GM21723 (cell line): ENCODE measurements around the gene DAAM2.

ENCODE experiments used
- ATAC-seq: cut with Tn5 transposase; IDR thresholded peaks from one replicate; pipeline ENCODE4 v1.9.1; 2021; ENCODE audit warnings: mild to moderate bottlenecking, moderate library complexity; ENCODE audit not compliant: unreplicated experiment

DAAM2 gene

DNA sequence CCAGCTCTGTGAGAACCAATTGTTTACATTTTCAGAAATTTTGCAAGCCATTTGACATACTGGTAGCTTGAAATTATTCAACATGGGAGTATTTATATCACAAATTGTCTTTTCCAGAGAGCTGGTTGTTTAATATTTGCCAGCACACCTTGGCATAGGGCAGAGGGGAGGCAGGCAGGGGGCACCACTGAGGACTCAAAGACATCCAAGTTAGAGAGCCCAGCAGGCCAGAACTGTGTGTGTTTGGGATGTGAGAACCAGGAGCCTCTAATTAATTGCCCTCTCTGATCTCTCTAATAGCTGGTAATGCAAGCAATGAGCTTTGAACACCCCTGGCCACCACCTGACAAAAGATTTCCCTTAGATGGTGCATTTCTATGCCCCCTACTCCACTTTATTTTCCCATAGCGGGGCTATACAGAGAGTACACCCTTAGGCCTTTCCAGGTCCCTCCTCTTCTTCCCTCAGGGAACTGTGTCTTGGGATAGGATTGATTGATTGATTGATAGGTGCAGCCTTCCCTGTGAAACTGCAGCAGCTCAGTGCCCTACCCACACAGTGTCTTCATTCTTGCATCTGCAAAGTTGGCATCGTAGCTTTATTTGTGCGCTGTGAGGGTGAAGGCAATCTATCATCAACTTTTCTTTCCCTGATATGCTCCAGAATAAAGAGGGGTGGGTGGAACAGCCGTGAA, 112.9 kb downstream of the DAAM2 start:
- no peak for ATAC-seq

DNA sequence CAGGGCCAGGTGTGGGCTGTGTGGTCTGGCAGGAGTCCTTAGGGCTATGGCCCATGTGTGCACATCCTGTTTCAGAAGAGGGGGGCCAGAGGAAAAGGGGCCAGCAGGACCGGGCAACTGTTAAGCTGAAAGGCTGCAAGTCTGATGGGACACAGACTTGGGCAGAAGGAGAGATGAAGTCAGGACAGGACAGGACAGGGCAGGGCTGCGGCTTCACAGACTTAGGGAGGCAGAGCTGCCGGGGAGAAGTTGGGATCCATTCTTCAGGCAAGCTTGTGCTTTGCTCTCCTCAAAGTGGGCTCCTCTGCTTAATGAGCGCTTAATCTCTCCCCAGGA, 113.4 kb downstream of the DAAM2 start:
- no peak for ATAC-seq

DNA sequence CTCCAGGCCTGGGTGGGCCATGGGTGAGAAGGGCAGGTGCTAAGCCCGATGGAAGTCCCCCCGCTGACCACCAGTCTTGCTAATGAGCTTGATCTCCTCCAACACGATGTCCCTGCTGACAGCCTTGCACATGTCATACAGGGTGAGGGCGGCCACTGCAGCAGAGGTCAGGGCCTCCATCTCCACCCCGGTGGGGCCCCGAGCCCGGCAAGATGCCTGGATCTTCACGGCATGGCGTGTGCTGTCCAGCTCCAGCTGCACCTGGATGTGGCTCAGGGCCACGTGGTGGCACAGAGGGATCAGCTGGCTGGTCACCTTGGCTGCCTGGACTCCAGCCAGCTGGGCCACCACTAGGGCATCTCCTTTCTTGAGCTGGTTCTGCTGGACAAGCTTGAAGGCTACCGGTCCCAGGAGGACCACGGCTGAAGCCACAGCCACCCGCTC, 114.2 kb downstream of the DAAM2 start:
- no peak for ATAC-seq

GRCh38 chr6:39907871-39908575, 115.8 kb downstream of the DAAM2 start:
- no peak for ATAC-seq

GRCh38 chr6:39908838-39909583, 116.8 kb downstream of the DAAM2 start:
- ATAC-seq: no peak

DNA sequence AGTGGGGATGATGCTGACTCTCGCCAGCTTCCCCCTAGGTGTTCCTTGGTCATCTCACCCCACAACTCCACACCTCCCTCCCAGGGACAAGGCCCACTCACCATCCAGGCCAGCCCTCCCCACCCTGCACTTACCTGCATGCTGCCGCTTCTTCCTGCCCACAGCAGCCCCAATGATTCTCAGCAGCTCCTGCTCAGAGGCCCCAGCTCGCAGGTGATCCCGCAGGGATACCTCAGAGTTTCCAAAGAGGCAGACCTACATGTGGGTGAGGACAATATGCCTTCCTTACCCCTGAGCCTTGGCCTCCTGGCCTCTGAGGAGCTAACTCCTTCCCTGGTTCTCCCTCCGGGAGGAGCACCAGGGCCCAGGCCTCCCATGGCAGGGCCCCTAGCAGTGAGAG, 117.5 kb downstream of the DAAM2 start:
- ATAC-seq: no peak

GRCh38 chr6:39910164-39910563, 118.0 kb downstream of the DAAM2 start:
- no peak for ATAC-seq

GRCh38 chr6:39910744-39911143, 118.6 kb downstream of the DAAM2 start:
- ATAC-seq: no peak

- no peak for ATAC-seq
These were observed 119.4 kb downstream of the DAAM2 start for GRCh38 chr6:39911513-39912125.

GRCh38 chr6:39912446-39912845, 120.3 kb downstream of the DAAM2 start:
- no peak for ATAC-seq

DNA sequence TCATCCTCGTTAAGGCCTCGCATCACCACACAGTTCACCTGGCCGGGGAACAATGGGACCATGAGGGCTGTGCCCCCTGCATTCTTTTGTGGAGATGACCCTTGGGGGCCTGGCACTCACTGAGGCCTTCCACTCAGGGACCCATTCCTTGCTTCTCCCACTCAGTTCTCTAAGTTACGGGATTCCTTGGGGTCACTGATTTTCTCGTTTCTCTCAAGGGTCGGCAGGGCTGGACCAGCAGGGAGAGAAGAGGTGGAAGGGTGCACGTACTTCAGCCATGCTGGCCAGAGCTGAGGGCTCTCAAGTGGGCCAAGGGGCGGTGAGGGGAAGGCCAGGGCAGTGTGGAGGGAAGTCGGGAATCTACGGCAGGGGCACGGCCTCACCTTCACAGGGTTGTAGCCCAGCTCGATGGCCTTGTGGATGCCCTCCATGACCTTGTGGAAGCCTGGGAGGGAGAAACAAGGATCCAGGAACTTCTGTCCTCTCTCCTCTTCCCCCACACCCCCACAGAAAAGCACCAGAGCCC, 121.3 kb downstream of the DAAM2 start:
- no peak for ATAC-seq

DNA sequence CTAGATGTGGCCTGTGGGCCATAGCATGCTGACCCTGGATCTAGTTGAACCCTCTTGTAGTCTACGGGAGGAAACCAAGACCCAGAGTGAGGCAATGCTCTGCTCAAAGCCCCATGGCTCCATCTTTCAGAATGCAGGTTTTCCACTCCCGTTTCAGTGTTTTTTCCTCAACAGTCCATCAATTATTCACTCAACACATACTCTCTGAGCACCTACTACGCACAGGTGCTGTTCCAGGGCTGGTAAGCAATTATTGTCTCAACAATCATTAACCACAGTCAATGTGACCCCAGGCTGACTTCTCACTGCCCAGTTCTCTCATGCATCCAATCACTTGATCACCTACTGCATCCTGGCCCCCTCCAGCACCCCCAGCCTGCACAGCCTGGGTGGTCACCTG, 122.1 kb downstream of the DAAM2 start:
- ATAC-seq: no peak

- no peak for ATAC-seq
These were observed 123.7 kb downstream of the DAAM2 start for GRCh38 chr6:39915866-39916265.

DNA sequence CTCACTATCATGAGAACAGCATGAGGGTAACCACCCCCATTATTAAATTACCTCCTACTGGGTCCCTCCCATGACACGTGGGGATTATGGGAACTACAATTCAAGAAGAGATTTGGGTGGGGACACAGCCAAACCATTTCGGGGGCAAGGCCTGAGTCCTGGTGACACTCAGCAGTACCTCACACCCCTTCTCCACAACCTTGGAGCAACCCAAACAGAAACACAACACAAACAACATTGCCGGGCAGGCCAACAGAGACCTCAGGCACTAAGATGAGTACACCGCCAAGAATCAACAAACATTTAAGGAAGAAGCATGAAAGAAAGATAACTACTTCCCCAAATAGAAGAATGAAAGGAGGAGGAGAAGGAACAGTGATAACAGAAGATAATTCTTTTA, 125.2 kb downstream of the DAAM2 start:
- no peak for ATAC-seq

DNA sequence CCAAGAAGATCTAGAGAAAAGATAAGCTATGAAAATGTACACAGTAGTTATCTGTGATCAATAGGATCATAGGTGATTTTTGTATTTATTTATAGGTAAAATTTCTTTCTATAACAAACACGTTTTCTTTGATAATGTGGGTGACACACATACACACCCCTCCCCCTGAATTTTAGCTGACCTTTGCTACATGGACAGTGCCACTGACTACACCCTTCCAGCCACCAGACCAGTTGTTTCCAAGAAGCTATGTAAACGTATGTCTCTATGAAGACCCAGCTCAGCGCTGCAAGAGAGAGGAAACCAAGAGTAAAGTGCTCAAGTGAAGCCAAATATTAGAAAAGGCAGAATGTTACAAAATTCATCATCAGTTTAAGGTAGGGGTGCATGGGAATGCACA, 125.8 kb downstream of the DAAM2 start:
- no peak for ATAC-seq

DNA sequence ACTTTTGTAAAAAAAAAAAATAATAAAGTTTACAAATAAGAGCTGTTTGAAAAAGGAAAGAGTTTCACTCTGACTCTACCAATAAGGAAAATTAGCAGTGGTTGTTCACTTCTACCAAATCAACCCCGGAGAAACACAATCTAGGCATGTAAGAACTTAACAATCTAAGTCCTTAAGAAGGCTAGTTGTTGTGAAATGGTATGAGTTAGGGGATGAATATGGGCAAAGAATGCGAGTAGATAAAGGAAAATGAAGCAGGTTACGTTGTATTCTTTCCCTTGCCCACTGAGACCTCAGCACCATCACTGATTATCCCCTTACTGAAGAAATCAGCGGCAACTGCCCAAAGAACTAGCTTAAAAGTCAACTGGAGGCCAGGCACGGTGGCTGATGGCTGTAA, 126.7 kb downstream of the DAAM2 start:
- no peak for ATAC-seq

GRCh38 chr6:39920157-39920556, 128.0 kb downstream of the DAAM2 start:
- no peak for ATAC-seq

GRCh38 chr6:39922821-39923220, 130.6 kb downstream of the DAAM2 start:
- ATAC-seq: no peak

DNA sequence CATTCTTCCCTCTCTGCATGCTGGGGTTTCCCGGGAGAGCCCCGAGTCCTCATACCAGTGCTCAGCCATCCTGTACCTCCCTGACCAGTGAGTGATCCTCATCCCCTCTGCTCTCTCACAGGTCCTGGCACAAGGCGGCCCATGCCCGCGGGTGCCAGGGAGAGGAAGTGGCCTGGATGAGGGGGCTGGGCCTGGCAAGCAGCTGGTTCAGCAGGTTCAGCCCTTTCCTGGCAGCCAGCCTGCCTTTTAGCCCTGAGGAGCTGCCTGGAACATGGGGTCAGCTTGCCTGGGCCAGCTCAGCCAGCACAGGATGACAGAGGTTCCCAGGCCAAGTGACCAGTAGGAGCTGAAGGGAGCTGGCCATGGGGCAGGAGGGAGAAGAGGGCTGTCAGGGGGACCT, 131.2 kb downstream of the DAAM2 start:
- no peak for ATAC-seq

GRCh38 chr6:39923861-39924260, 131.7 kb downstream of the DAAM2 start:
- ATAC-seq: no peak

- ATAC-seq: no peak
These were observed 132.1 kb downstream of the DAAM2 start for GRCh38 chr6:39924283-39924682.
